DMS53 treated with DMSO at 0.1 percent for 48 hours (cell line): ENCODE data around the gene GALNT18.

Source experiments
- DNase-seq: peaks from one replicate; lab custom pipeline; 2025; ENCODE audit not compliant: unreplicated experiment; lab: John Stamatoyannopoulos, UW

The GALNT18 gene

GRCh38 chr11:11569936-11570491 lies 51.8 kb downstream of the GALNT18 start:
- DNase-seq = no peak

GRCh38 chr11:11568651-11569229 lies 53.1 kb downstream of the GALNT18 start:
- DNase-seq = no peak

DNA sequence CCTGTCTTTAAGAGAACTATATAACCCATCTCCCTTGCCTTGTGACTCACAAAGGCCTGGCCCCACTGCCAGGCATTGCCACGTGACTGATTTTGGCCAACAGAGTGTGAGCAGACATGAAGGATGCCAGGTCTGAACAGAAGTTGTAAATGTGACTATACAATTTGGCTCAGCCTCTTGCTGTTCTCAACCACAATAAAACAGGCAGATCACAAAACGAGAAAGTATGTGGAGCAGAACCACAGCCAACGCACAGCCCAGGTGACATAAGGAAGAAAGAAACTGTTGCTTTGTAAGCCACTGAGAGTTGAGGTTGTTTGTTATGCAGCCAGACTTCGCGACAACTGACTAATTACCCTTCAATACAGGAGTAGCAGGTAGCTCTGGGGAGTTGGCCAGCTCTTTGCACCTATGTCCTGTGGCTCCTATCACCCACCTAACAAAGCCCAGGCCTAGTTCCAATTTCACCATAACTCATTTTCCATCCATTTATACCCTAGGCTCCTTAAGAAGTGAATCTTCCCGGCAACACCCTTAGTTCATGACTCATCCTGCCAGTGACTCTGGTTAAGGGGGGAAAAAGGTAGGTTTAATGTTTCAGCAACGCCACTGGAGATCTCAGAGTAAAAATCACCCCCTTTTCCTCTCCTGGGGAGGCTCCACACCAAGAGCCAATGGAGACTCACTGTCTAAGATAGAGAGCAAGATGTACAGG lies 53.7 kb downstream of the GALNT18 start:
- DNase-seq = no peak

DNA sequence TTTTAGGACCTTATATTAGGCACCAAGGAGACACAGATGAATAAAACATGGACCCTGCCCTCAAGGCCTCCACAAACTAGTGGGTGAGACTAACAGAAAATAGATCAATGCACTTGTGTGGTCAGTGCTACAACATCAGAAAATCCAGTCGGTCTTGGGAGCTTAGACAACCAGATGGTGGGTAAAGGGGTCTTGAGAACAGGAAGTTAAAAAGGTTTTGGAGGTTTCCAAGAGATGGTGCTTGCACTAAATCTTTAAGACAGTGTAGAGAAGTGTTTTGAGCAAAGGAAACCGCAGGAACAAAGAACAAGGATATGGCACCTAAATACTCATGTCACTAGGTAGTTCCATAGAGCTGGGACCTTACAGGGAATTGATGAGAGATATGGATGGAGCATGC lies 56.2 kb downstream of the GALNT18 start:
- no peak for DNase-seq

GRCh38 chr11:11563200-11563975 lies 58.4 kb downstream of the GALNT18 start:
- DNase-seq = no peak

GRCh38 chr11:11561991-11562390 lies 59.8 kb downstream of the GALNT18 start:
- no peak for DNase-seq

- no peak for DNase-seq
Observed at GRCh38 chr11:11558826-11559225, 63.0 kb downstream of the GALNT18 start.

DNA sequence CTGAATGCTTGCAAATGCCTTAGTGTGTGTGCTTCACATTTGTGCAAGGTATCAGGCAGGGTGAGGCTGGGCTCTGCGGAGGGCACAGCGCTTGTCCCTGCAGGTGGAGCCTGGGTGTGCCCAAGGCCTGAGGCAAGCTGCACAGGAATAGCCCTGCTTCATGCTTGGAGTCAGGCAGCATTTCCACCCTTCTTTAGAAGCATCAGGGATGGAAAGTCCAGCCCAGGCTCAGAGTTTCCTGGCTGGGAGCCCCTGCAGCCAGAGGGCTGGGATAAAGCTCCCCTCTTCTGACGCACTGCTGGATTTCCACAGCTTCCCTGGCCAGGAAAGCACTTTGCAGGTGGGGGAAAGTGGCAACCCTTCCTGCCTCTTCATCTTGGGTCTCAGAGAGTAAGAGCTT lies 63.4 kb downstream of the GALNT18 start:
- DNase-seq = no peak

DNA sequence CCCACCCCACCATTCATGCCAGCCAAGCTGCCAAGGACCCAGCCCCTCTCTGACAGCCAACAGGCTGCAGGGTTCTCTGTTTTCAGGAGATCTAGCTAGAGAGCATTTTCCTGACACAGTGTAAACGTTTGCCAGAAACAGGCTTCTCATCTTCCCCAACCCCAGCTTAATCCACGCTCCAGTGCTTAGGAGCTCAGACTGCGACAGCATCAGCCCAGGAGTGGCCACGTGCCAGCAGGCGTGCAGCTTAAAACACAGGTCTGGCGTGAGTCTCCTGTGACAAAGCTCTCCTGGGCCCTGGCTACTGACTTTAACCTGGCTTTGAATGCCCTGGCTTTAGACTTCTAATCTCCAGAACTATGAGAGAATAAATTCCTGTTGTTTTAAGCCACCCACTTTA lies 66.6 kb downstream of the GALNT18 start:
- no peak for DNase-seq

GRCh38 chr11:11553573-11553972 lies 68.2 kb downstream of the GALNT18 start:
- no peak for DNase-seq

GRCh38 chr11:11552529-11553087 lies 69.2 kb downstream of the GALNT18 start:
- DNase-seq = no peak

DNA sequence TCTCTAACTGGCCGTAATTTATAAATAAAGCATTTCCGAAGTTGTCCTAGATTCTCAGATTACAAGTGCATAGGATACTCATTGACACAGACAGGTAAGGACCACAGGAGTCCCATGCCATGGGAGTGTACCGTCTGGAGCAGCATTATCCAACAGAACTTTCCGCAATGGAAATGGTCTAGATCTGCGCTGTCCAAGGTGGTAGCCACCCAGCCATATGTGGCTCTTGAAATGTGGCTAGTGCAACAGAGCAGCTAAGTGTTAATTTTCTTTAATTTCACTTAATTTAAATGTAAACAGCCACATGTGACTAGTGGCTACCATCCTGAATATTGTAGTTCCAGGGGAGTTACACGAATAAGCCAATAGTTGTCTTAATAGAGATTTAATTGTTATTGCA lies 71.3 kb downstream of the GALNT18 start:
- no peak for DNase-seq

GRCh38 chr11:11545285-11546275 lies 76.2 kb downstream of the GALNT18 start:
- no peak for DNase-seq

- DNase-seq = no peak
Observed at GRCh38 chr11:11543656-11544055, 78.1 kb downstream of the GALNT18 start.

- no peak for DNase-seq
Observed at GRCh38 chr11:11540157-11540556, 81.6 kb downstream of the GALNT18 start.

GRCh38 chr11:11538277-11538960 lies 83.4 kb downstream of the GALNT18 start:
- no peak for DNase-seq

GRCh38 chr11:11537871-11538270 lies 83.9 kb downstream of the GALNT18 start:
- DNase-seq = no peak

GRCh38 chr11:11537372-11537771 lies 84.4 kb downstream of the GALNT18 start:
- DNase-seq = no peak

- no peak for DNase-seq
Observed at GRCh38 chr11:11536650-11537049, 85.2 kb downstream of the GALNT18 start.

DNA sequence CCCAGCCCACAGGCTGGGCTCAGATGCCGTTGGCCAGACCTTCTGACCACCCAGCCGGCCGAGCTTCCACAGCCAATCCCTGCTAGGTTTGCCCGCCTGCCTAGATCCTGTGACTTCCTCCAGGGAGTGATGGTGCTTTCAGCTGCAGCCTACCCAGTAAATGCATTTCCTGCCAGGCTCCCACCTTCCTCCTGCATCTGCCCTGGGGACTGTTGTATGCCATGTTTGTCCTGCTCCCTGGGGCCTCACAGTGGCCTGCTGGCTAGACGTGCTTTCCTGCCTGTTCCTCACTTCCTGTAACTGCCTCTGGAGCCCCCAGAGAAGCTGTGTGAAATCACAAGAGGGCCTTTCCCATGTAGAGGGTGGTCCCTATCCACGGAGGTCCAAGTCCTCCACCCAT lies 86.2 kb downstream of the GALNT18 start:
- no peak for DNase-seq
